HG03571 (cell line): ENCODE measurements around the gene FFAR1.

Experiments
- ATAC-seq: cut with Tn5 transposase; IDR thresholded peaks from one replicate; pipeline ENCODE4 v1.9.1; 2021; ENCODE audit not compliant: unreplicated experiment

FFAR1 gene, protein sequence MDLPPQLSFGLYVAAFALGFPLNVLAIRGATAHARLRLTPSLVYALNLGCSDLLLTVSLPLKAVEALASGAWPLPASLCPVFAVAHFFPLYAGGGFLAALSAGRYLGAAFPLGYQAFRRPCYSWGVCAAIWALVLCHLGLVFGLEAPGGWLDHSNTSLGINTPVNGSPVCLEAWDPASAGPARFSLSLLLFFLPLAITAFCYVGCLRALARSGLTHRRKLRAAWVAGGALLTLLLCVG (N-terminal part only)

DNA sequence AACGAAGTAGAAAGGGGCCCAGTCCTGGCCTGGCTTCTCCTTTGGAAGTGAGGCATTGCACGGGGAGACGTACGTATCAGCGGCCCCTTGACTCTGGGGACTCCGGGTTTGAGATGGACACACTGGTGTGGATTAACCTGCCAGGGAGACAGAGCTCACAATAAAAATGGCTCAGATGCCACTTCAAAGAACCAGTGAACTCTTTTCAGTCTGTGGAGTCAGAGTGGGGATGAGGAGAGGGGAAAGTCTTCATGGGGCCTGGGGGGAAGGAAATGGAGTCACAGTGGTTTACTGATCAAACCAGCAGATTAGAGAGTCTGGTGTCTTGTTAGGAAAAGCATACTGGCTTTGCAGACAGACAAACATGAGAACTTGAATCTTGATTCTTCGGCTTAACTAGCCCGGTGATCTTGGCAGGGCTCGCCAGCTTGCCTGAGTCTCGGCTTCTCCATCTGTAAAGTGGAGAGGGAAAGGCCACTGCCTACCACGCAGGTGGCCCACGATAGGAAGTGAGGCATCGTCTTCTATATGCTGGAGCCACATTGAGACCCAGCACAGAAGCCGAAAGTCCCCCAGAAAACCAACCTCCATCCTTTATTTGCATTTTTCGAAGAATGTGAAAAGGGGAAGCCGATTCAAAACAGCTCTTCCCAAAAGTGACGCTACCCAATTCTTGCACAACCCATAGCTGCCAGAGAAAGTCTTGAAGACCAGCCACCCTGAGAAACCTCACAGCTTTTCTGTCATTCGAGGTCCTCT is at the start of gene FFAR1:
Gene FFAR1 (plus strand): TSS at position 732 of the 759 bp plus-strand sequence. CDS start 3,650 bp downstream, outside the sequence.
- peak; percentile 40 for ATAC-seq

DNA sequence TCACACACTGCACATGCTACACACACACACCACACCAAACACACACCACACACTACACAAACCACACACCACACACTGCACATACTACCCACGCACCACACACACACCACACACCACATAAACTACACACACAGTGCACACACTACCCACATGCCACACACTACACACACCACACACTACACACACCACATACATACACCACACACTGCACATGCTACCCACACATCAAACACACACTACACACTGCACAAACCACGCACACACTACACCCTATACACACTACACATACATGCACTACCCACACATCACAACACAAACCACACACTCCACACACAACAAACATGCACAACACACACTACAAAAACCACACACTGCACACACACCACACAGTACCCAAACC is 49.8 kb upstream of the FFAR1 start:
- ATAC-seq = no peak

DNA sequence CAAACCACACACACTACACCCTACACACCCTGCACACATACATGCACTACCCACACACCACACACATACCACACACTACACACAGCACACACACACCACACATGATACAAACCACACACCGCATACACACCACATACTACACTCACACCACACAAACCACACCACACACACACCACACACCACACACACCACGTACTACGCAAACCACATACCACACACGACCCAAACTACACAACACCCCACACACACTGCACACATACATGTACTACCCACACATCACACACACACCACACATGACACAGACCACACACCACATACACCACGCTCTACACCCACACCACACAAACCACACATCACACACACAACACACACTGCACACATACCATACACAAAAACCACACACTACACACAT is 49.1 kb upstream of the FFAR1 start:
- no peak for ATAC-seq

DNA sequence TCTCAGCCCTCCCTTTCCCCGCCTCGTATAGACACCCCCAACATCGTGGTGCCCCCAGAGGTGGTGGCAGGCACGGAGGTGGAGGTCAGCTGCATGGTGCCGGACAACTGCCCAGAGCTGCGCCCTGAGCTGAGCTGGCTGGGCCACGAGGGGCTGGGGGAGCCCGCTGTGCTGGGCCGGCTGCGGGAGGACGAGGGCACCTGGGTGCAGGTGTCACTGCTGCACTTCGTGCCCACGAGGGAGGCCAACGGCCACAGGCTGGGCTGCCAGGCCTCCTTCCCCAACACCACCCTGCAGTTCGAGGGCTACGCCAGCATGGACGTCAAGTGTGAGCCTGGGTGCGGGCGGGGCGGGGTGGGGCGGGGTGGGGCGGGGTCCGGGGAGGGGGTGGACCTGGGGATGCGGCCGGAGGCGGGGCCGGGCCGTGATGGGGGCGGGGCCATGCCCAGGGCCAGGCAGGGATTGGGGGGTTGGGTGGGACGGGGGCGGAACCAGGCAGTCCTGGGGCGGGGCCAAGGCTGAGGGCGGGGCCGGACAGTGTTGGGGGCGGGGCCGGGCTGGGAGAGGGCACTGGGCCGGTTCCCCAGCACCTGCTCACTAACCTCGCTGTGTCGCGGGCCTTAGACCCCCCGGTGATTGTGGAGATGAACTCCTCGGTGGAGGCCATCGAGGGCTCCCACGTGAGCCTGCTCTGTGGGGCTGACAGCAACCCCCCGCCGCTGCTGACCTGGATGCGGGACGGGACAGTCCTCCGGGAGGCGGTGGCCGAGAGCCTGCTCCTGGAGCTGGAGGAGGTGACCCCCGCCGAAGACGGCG is 48.0 kb upstream of the FFAR1 start:
- ATAC-seq = no peak

DNA sequence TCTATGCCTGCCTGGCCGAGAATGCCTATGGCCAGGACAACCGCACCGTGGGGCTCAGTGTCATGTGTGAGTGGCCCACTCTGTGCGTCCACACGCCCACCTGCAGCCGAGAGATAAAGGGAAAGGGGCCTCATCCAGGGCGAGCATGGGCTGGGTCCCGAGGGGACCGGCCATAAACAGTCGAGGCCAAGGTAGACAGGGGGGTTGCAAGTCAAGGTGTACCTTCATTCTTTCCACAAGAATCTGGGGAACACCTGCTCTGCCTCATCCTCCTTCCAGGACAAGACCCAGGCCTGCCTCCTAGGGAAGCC is 47.4 kb upstream of the FFAR1 start:
- ATAC-seq = no peak

DNA sequence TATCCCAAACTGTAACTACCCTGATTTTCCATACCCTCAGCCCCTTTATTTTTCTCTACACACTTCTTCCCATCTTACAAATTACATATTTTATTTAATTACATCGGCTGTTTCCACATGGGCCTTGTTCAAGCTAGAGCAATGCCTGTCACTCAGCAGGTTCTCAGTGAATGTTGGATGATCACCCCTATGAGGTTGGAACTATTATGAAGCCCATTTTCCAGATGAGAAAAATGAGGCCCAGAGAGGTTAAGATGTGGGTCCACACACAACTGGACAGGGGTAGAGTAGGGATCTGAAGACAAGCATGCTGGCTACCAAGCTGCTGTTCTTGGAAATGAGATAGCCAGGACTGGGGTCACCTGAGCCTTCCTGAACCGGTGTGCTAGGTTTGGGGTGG is 45.7 kb upstream of the FFAR1 start:
- ATAC-seq = no peak

DNA sequence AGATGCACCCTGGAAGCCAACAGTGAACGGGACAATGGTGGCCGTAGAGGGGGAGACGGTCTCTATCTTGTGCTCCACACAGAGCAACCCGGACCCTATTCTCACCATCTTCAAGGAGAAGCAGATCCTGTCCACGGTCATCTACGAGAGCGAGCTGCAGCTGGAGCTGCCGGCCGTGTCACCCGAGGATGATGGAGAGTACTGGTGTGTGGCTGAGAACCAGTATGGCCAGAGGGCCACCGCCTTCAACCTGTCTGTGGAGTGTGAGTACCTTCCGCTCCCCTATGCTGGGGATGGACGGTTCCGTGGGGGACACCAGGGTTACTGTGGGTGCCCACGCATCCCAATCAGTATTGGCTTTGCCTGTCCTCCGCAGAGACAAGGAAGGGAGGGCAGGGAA is 45.3 kb upstream of the FFAR1 start:
- no peak for ATAC-seq

DNA sequence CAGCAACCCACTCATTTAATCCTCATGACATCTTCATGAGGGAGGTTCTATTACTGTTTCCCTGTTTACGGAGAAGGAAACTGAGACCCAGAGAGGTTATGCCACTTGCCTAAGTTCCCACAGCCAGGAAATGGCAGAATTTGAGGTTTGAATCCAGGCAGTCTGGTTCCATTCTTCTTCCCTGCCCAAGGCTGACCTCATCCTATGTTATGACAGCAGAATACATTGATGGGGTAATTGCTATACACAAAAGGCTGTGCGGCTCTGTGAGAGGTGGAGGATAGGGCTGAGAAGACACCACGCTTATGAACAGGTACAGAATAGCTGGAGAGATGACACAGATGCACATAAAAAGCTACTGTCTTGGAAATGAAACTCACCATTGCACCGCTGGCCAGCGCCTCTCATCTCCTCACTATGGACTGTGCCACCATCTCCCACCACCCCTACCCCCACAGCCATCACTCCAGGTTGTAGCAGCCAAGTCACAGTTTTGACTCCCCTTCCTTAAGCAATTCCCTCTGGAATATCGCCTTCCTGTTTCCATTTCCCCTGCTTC is 44.3 kb upstream of the FFAR1 start:
- no peak for ATAC-seq

DNA sequence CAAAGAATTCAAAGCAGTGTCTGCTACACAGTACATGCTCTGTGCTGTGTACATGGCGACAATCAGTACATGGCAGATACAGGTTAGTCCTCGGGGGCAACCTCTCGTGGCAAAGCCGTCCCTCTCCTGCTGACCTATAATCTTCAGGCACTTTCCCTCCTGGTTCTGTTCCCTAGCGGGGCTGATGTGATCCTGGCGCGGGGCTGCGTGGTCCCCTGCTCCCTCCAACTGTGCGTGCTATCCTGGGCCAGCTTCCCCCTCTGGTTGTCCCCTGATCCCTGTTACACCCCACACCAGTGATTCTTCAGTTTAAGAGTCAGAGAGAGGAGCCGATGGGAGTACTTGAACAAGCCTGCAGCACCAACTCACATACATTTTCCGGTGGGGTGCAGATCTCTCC is 43.7 kb upstream of the FFAR1 start:
- no peak for ATAC-seq

DNA sequence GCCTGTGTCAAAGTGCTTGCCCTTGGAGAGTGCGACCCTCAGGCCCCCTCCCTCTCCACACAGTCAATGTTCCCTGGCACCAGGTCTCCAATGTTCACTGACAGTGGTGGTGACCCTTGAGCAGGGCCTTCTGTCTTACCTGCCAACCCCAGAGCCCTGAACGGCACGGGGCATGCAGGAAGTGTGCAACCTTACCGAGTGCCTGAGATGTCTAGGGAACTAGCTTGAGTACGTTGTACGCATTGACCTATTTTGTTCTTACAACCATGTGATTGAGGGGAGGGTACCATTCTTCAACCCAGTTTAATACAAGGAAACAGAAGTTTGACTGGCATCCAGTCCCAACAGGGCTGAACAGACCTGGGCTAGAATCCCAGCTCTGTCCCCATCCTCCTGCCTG is 42.5 kb upstream of the FFAR1 start:
- ATAC-seq = no peak

DNA sequence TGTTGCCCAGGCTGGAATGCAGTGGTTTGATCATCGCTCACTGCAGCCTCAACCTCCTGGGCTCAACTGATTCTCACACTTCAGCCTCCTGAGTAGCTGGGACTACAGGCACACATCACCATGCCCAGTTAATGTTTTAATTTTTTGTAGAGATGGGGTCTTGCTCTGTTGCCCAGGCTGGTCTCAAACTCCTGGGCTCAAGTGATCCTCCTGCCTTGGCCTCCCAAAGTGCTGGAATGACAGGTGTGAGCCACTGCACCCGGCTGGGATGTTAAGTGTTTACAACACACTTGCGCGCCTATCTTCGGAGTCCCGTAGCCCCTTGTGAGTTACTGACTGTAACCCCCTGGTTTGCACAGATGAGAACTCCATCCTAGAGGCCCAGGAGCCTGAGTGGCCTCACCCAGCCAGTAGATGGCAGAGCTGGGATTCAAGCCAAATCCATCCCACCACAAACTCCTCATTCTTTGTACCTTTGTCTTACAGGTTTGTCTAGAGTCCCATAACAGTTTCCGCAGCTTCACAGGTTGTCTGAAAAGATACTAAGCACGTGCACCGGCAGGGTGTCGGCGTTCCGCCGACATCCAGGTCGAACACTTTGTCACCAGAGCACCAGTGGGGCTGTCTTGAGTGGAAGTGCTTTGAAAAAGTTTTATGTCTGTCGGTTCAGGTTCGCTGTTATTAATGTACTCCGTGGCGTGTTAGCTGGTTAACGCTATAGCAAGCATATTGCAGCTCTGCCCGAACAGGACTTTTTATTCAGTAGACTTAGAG is 41.0 kb upstream of the FFAR1 start:
- no peak for ATAC-seq

DNA sequence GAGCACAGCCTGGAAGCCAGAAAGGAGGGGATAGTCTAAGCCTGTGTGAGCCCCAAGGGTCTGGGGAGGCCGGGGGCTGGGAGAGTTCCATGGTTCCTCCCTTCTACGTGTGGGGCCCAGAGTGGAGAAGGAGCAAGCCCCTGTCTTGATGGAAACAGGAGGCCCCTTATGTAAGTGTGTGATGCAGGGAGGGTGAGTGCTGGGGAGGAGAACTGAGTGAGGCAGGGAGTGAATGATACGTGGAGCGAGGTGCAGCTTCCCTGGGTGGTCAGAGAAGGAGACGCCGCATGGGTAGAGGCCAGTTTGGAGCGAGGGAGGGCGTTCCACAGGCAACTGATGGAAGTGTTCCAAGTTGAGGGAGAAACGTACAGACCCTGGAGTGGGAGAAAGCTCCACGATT is 39.8 kb upstream of the FFAR1 start:
- no peak for ATAC-seq

DNA sequence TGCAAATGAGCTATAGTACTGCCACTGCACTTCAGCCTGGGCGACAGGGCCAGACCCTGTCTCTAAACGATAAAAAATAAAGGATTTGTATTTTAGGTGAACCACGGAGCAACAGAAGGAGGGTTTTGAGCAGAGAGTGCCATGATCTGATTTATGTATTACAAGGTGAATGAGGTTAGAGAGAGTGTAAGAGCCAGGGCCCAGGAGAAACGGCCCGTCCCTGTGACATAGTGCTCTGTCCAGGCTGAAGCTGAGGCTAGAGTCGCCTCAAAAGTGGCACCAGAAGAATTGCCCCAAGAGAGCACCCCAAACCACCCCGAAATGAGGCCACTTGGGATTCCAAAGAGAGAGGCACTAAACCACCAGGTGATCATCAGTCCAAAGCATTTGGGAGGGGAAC is 38.8 kb upstream of the FFAR1 start:
- ATAC-seq = no peak

DNA sequence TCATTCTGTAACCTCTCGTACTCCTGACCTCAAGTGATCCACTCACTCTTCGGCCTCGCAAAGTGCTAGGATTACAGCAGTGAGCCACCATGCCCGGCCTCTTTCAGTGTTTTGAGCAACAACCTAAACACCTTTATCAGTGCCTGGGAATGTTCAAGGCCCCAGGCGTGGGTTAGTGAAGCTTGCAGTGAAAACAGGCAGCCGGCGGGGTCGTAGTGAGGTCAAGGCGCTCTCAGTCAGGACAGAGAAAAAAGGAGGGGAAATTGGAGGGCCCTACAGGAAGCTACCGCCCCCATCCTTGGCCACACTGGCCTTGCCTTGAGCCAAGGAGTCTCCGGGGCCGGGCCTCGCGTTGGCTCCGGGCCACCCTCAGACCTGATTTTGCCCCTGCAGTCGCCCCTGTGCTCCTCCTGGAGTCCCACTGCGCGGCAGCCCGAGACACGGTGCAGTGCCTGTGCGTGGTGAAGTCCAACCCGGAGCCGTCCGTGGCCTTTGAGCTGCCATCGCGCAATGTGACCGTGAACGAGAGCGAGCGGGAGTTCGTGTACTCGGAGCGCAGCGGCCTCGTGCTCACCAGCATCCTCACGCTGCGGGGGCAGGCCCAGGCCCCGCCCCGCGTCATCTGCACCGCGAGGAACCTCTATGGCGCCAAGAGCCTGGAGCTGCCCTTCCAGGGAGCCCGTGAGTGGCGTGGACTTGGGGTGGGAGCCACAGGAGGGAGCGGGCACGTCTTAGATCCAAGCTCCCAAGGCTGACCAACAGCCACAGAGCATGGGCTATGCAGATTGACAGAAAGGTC is 38.0 kb upstream of the FFAR1 start:
- ATAC-seq = no peak

DNA sequence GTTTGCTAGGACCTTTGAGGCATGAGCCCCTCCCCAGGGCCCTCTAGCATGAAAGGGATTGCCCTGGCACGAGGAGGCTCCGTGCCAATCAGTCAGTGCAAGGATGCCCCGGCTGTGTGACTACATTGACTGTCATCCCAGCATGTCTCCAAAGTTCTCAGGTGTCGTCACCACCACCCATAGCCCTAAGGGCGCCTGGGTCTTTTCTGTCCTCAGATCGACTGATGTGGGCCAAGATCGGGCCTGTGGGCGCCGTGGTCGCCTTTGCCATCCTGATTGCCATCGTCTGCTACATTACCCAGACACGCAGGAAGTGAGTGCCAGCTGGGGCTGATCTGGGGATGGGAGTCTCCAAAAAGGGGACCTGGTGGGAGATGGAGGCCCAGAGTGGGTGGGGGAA is 37.4 kb upstream of the FFAR1 start:
- no peak for ATAC-seq

DNA sequence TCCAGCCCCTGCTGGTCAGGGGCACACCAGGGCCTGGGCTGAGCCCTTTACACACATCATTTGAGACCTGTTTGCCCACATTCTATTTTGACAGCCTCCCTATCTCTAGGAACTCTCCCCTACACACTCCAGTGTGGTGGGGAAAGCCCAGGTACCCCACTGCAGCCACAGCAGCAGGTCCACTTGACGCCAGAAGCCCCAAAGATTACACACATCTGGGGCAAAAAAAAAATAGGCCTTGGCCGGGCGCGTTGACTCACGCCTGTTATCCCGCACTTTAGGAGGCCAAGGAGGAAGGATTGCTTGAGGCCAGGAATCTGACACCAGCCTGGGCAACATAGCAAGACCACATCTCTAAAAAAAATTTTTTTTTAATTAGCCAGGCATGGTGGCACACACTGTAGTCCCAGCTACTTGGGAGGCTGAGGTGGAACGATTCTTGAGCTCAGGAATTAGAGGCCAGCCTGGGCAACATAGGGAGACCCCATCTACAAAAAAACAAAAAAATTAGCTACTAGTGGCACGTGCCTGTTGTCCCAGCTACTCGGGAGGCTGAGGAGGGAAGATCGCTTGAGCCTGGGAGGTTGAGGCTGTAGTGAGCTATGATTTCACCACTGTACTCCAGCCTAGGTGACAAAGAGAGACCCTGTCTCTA is 36.8 kb upstream of the FFAR1 start:
- no peak for ATAC-seq

DNA sequence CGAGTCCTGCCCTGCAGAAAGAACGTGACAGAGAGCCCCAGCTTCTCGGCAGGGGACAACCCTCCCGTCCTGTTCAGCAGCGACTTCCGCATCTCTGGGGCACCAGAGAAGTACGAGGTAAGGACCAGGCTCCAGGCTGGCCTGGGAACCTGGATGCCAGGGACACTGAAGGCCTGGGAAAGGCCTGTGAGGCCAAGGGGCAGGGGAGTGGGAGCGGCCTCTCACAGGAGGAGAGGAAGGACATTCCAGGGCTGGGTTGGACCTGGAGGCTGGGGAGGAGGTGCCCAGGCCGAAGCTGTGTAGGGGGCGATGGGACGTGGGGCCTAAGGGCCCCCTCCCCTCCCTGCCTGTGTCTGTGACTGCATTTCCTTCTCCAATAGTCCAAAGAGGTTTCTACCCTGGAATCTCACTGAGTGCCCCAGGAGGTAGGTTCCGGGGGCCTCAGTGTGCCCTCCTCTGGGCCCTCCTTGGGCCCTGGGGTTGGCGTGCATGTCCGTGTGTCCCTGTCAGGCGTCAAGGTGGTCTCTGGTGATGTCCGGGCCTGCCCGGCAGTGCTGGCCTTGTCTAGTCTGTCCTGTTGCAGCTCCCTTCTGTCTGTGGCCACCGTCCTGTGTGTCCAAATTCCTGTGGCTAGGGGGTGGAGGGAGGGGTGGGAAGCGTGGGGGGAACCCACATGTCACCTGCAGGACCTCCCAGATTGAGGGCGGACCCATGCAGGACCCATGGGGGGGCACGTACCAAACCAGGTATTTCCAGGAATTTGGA is 35.6 kb upstream of the FFAR1 start:
- ATAC-seq = no peak

DNA sequence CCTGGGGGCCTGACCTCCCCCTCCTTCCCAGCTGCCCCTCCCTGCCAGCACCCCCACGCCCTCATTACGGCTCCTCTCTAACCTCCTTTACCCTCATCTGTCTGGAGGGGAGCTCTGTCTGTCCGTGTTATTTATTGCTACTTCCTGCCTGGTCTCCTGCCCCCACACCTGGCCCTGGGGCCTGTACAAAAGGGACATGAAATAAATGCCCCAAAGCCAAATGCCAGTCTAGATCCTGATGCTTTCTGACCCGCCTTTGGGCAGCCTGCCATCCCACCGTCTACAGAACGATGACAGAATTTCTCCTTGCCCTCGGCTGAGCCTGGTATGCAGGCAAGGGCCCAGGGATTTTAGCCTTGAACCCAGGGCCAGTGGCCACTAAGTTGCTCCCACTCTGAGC is 34.1 kb upstream of the FFAR1 start:
- no peak for ATAC-seq

DNA sequence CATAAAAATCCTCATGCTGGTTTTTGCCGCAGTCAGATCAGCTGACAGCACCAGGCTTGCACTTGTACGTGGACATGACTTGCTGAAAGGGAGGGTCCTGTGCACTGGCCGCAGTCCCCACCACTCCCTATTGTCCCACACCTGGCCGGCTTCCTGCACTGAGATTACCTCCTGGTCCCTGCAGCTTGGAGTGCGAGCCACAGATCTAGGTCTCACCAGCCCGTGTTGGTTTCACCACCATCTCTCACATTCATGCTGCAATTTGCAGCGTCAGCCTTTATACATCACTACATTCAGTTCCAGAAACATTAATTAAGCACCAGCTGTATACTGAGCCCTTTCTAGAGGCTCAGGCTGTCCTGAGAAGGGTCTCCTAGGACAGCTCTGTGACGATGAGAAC is 33.7 kb upstream of the FFAR1 start:
- ATAC-seq = no peak
